ENCODE measurements around the gene IFI27. TPM values are rescaled to one million over a fixed set of nuclear protein-coding genes. Genes with fewer than 3 reads are reported as not detected.

The IFI27 gene
- total RNA-seq, 2 experiments from 2014 or later: 0.63 to 1.5 TPM

- ChIA-PET CTCF (ENCODE audit: unreplicated experiment) (interaction anchor here (0.5 kb wide), 1 partner anchor 1112 kb away, joined by 5 read pairs; no protein-coding TSS in a partner anchor), POLR2A (interaction anchor here (1.5 kb wide), 1 partner anchor 24 kb away, joined by 4 read pairs; no protein-coding TSS in a partner anchor)
- H3K4me3 ChIP-seq (ENCODE audit: low read depth, low read length, poor library complexity, severe bottlenecking): no peak overlapping the region
- no peaks in the 10 kb centered on the region for H4K20me1 ChIP-seq (ENCODE audit: insufficient read depth, low read length)
- no peak for DNase-seq (ENCODE audit: low spot score)
- no peaks in the 10 kb centered on the region for H3K79me2 ChIP-seq (ENCODE audit: insufficient read depth, low read depth, low read length)
- no TSS peak for BruUV-seq (replicated peaks)
- H3K9me2 ChIP-seq (ENCODE audit: insufficient read depth, low read length): no peaks in the 10 kb centered on the region
- TF ChIP-seq EZH2phosphoT487 (IDR thresholded peaks at IDR 0.05; ENCODE audit: borderline replicate concordance, low read depth, low read length) (no peak), CTCF (conservative IDR thresholded peaks at IDR 0.05; ENCODE audit: low read length) (no peak)
- no peak overlapping the region for H2AFZ ChIP-seq (ENCODE audit: low read length)
- no peak overlapping the region for H3K27ac ChIP-seq (ENCODE audit: low read depth, low read length, poor library complexity, severe bottlenecking)
- H3K9me3 ChIP-seq (ENCODE audit: low read length): no peaks in the 10 kb centered on the region
- no peaks in the 10 kb centered on the region for H3K36me3 ChIP-seq (ENCODE audit: insufficient read depth, low read length)
- no peak overlapping the region for H3K4me2 ChIP-seq (ENCODE audit: low read length)
- intact Hi-C loops (cut with micrococcal nuclease; ENCODE audit: unreplicated experiment): no loop called here
- peaks cover 2% of the 10 kb centered on the region for H3K4me1 ChIP-seq (ENCODE audit: insufficient read depth, low read length, poor library complexity, severe bottlenecking)
Observed at GRCh38 chr14:94123868-94124267, 13.3 kb downstream of the IFI27 start.

- Histone ChIP-seq H2AFZ (ENCODE audit: low read length) (no peak overlapping the region), H3K79me2 (ENCODE audit: insufficient read depth, low read depth, low read length) (no peaks in the 10 kb centered on the region), H3K36me3 (ENCODE audit: insufficient read depth, low read length) (no peaks in the 10 kb centered on the region), H3K9me2 (ENCODE audit: insufficient read depth, low read length) (no peaks in the 10 kb centered on the region), H3K4me2 (ENCODE audit: low read length) (no peak overlapping the region), H4K20me1 (ENCODE audit: insufficient read depth, low read length) (no peaks in the 10 kb centered on the region), H3K4me1 (ENCODE audit: insufficient read depth, low read length, poor library complexity, severe bottlenecking) (peaks cover 6% of the 10 kb centered on the region), H3K27ac (ENCODE audit: low read depth, low read length, poor library complexity, severe bottlenecking) (no peak overlapping the region), H3K4me3 (ENCODE audit: low read depth, low read length, poor library complexity, severe bottlenecking) (no peak overlapping the region), H3K9me3 (ENCODE audit: low read length) (no peaks in the 10 kb centered on the region)
- no peak for DNase-seq (ENCODE audit: low spot score)
- CTCF ChIA-PET (ENCODE audit: unreplicated experiment): no interaction called here
- TF ChIP-seq EZH2phosphoT487 (IDR thresholded peaks at IDR 0.05; ENCODE audit: borderline replicate concordance, low read depth, low read length) (no peak), CTCF (conservative IDR thresholded peaks at IDR 0.05; ENCODE audit: low read length) (no peak)
- intact Hi-C loops (cut with micrococcal nuclease; ENCODE audit: unreplicated experiment): loop anchor here (5.0 kb wide), 1 partner anchor 42 kb away; the partner anchor contains the start of genes DDX24 and IFI27L1
- no TSS peak for BruUV-seq (replicated peaks)
- POLR2A ChIA-PET: interaction anchor here (1.5 kb wide), 1 partner anchor 25 kb away, joined by 4 read pairs; no protein-coding TSS in a partner anchor
Observed at GRCh38 chr14:94124582-94125377, 14.2 kb downstream of the IFI27 start.
